ENCODE results near the gene SEMA3D.

- TF ChIP-seq CTCF (IDR thresholded peaks at IDR 0.05) (no peak), POLR2A (IDR thresholded peaks at IDR 0.05) (no peak)
These were observed 189.2 kb downstream of the SEMA3D start for GRCh38 chr7:84997626-84998025.

Measured in prostate gland (tissue), 2 donors.